ENCODE results near the gene NMNAT2.

NMNAT2 gene

DNA sequence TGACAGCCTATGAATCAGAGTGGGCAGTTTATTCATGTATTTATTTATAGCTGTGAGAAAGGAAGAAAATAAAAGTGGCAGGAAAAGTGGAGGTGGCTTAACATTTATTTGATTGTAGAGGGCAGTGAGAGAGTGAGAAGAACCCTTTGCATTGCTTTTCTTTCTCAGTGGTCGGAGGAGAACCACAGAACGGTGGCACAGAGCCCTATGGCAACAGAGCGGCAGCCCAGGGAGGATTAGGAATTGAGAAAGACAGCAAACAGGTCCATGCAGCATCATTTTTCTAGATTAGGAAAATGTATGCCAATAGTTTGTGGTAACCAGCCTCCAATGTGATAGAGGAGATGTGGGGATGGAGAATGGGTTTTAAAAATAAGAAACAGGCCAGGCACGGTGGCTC is 53.1 kb downstream of the NMNAT2 start:
- TF ChIP-seq, protein P1, sequence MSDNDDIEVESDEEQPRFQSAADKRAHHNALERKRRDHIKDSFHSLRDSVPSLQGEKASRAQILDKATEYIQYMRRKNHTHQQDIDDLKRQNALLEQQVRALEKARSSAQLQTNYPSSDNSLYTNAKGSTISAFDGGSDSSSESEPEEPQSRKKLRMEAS (IDR thresholded peaks at IDR 0.05): no peak
- TF ChIP-seq CEBPB (IDR thresholded peaks at IDR 0.05) (no peak), CREB1 (IDR thresholded peaks at IDR 0.05; ENCODE audit: low read depth) (no peak), ZBTB7A (IDR thresholded peaks at IDR 0.05; ENCODE audit: low read depth) (no peak), EP300 (IDR thresholded peaks at IDR 0.05; ENCODE audit: borderline replicate concordance) (no peak), TAF1 (IDR thresholded peaks at IDR 0.05; ENCODE audit: low read depth) (no peak), REST (IDR thresholded peaks at IDR 0.05; ENCODE audit: low read depth) (no peak), FOXM1 (IDR thresholded peaks at IDR 0.05; ENCODE audit: borderline replicate concordance, low read depth) (no peak)
- TF ChIP-seq, protein P2, sequence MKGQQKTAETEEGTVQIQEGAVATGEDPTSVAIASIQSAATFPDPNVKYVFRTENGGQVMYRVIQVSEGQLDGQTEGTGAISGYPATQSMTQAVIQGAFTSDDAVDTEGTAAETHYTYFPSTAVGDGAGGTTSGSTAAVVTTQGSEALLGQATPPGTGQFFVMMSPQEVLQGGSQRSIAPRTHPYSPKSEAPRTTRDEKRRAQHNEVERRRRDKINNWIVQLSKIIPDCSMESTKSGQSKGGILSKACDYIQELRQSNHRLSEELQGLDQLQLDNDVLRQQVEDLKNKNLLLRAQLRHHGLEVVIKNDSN (IDR thresholded peaks at IDR 0.05): no peak

DNA sequence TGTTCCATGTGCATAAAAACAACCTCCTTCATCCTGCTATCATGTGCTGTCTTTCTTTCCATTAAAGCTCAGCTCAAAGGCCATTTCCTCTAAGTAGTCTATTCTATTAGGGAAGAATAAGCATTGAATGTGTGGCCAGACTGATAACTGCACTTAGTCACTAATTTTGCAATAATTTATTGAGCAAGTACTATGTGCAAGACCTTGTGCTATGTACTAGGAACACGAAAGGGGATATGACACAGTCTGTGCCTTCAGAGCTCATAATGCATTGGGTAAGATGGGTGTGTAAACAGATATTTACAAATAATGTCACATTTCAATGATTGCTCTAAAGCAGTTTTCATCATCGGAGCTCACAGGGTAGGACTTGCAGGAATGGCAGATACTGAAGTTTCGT is 54.2 kb downstream of the NMNAT2 start:
- TF ChIP-seq FOXM1 (IDR thresholded peaks at IDR 0.05; ENCODE audit: borderline replicate concordance, low read depth) (no peak), ZBTB7A (IDR thresholded peaks at IDR 0.05; ENCODE audit: low read depth) (no peak), CREB1 (IDR thresholded peaks at IDR 0.05; ENCODE audit: low read depth) (no peak), YY1 (IDR thresholded peaks at IDR 0.05; ENCODE audit: low read depth) (no peak), CEBPB (IDR thresholded peaks at IDR 0.05) (no peak), TCF12 (IDR thresholded peaks at IDR 0.05; ENCODE audit: low read depth) (no peak), RAD21 (IDR thresholded peaks at IDR 0.05; ENCODE audit: low read depth) (no peak), REST (IDR thresholded peaks at IDR 0.05; ENCODE audit: low read depth) (no peak), TAF1 (IDR thresholded peaks at IDR 0.05; ENCODE audit: low read depth) (no peak), TEAD4 (IDR thresholded peaks at IDR 0.05) (no peak), NFIC (IDR thresholded peaks at IDR 0.05) (no peak), EGR1 (IDR thresholded peaks at IDR 0.05) (no peak), EP300 (IDR thresholded peaks at IDR 0.05; ENCODE audit: borderline replicate concordance) (no peak)
- TF ChIP-seq, protein P1 (IDR thresholded peaks at IDR 0.05): no peak
- TF ChIP-seq, protein P2 (IDR thresholded peaks at IDR 0.05): no peak

- TF ChIP-seq REST (IDR thresholded peaks at IDR 0.05; ENCODE audit: low read depth): no peak
Observed at GRCh38 chr1:183361081-183361480, 57.1 kb downstream of the NMNAT2 start.

DNA sequence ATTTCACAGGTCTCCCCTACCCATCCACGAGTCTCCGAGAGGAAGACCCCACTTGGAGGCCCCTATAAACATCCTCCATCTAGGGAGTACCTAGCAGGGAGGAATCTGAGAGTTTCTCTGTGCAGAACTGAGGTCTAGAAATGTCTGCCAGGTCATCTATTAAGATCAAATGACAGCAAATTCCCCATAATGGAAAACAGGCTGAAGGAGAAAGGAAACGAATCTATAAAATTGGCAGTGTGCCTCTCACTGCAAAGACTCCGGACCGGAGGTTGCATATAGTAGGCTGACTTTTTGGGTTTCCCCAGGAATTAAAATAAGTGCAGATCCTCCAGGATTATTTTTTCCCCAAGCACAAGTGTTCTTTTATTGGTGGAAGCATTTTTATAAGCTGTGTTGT is 57.7 kb downstream of the NMNAT2 start:
- TF ChIP-seq TCF12 (IDR thresholded peaks at IDR 0.05; ENCODE audit: low read depth): no peak
- TF ChIP-seq RAD21 (IDR thresholded peaks at IDR 0.05; ENCODE audit: low read depth): no peak
- TF ChIP-seq TAF1 (IDR thresholded peaks at IDR 0.05; ENCODE audit: low read depth): no peak
- no peak for TF ChIP-seq ZBTB7A (IDR thresholded peaks at IDR 0.05; ENCODE audit: low read depth)
- no peak for TF ChIP-seq FOXM1 (IDR thresholded peaks at IDR 0.05; ENCODE audit: borderline replicate concordance, low read depth)
- TF ChIP-seq YY1 (IDR thresholded peaks at IDR 0.05; ENCODE audit: low read depth): no peak
- TF ChIP-seq CREB1 (IDR thresholded peaks at IDR 0.05; ENCODE audit: low read depth): no peak
- no peak for TF ChIP-seq EP300 (IDR thresholded peaks at IDR 0.05; ENCODE audit: borderline replicate concordance)
- no peak for TF ChIP-seq REST (IDR thresholded peaks at IDR 0.05; ENCODE audit: low read depth)
- TF ChIP-seq, protein P1 (IDR thresholded peaks at IDR 0.05): no peak
- TF ChIP-seq CEBPB (IDR thresholded peaks at IDR 0.05): no peak
- no peak for TF ChIP-seq EGR1 (IDR thresholded peaks at IDR 0.05)
- TF ChIP-seq, protein P2 (IDR thresholded peaks at IDR 0.05): no peak
- TF ChIP-seq TEAD4 (IDR thresholded peaks at IDR 0.05): no peak
- no peak for TF ChIP-seq NFIC (IDR thresholded peaks at IDR 0.05)

Data from Ishikawa (cell line).